ENCODE measurements around the gene CCDC188. TPM values are rescaled to one million over a fixed set of nuclear protein-coding genes. Genes with fewer than 3 reads are reported as not detected.

CCDC188 gene
- total and polyA plus RNA-seq, 2 of the 8 experiments (the other 6 are each of a cell fraction or from before 2014, with no cell fraction given) = not detected

DNA sequence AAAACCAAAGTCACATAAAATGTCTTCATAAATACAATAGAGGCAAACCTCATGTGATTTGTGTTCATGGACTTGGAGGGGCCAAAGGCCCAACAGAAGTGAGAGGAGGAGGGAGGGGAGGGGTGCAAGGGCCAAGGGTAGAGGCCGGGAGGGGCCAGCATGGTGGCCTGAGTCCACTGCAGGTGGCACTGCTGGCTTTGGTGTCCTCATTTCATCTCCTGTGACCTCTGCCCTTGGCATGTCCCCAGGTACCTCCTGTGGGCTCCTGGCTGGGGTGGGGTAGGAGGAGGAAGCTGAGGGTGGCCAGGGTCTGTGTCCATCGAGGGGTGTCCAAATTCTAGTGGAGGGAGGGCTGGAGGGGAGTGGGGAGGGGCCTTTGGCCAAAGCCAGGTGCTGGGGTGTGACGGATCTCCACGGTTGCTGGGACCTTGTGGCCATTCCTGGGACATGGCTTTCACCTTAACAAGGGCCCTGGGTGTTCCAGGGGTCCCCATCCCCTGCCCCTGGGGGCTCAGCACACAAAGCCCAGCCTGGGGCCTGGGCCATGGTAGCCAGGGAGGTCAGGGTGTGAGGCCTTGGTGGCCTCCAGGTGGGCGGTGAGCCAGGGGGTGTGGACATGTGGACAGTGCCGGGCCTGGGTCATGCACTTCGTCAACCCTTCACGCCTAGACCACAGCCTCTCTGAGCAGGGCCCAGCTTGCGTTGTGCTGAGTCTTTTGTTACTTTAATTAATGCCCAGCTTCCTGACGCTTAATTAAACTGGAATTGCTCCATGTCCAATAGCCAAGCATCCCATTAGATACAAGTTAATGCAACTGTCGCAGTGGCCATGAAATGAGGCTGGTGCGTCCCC lies 20.7 kb upstream of the CCDC188 start:
- no peaks in the 10 kb centered on the region for H3K36me3 ChIP-seq (ENCODE audit: control insufficient read depth in 2 of 4, insufficient read depth in 4 of 4, low read length in 3 of 4)
- no peak overlapping the region for H2BK20ac ChIP-seq (ENCODE audit: low read length)
- no peak overlapping the region for H2AFZ ChIP-seq (ENCODE audit: low read length)
- H3K79me1 ChIP-seq (ENCODE audit: low read depth, low read length) = no peaks in the 10 kb centered on the region
- no peak overlapping the region for H3K4ac ChIP-seq (replicated peaks; ENCODE audit: insufficient read length, low read depth, low read length)
- H4K8ac ChIP-seq (ENCODE audit: extremely low read depth, insufficient read depth, low read length) = no peak overlapping the region
- H3K27ac ChIP-seq (ENCODE audit: low read depth, low read length) = no peak overlapping the region
- 89% methylated on average over 10 of the region's 12 CpGs; no CpG with 5 or more reads in 1 of the 2 experiments for WGBS, 2 experiments (ENCODE audit: extremely low coverage in 1 of 2, insufficient coverage in 1 of 2, insufficient read length in 1 of 2, insufficient replicate concordance in 2 of 2, low coverage in 1 of 2, low lambda C conversion rate in 2 of 2, missing lambda C conversion rate in 1 of 2)
- H2BK12ac ChIP-seq (ENCODE audit: low read depth, low read length) = no peak overlapping the region
- no peak overlapping the region for H2BK120ac ChIP-seq (replicated peaks; ENCODE audit: low read depth, low read length)
- no peak overlapping the region for H3K56ac ChIP-seq (replicated peaks; ENCODE audit: insufficient read length, low read depth, low read length)
- H3K23me2 ChIP-seq (ENCODE audit: low read depth, low read length) = no peaks in the 10 kb centered on the region
- H3K9me3 ChIP-seq (ENCODE audit: insufficient read depth in 2 of 2, low read depth in 1 of 2, low read length in 1 of 2) = no peaks in the 10 kb centered on the region
- H3K23ac ChIP-seq (ENCODE audit: insufficient read length) = no peak overlapping the region
- FAIRE-seq (no peak), DNase-seq (ENCODE audit: low read depth in 1 of 2, low spot score in 2 of 2) (no peak)
- H4K20me1 ChIP-seq (replicated peaks in 1 of 2; ENCODE audit: control insufficient read depth in 1 of 2, insufficient read depth in 2 of 2, low read length in 2 of 2) = no peaks in the 10 kb centered on the region
- ChIA-PET POLR2A (ENCODE audit: partially characterized antibody) (interaction anchor here (1.4 kb wide), 1 partner anchor 54 kb away, joined by 3 read pairs; the partner anchor contains the start of gene TRMT2A), CTCF (ENCODE audit: partially characterized antibody) (interaction anchor here (0.6 to 3.4 kb wide), 16 partner anchors 10 to 645 kb away, joined by 3 to 14 read pairs (median 3); no protein-coding TSS in a partner anchor)
- no peak overlapping the region for H3K14ac ChIP-seq (ENCODE audit: insufficient read length)
- H2AK5ac ChIP-seq (ENCODE audit: low read depth, low read length) = no peak overlapping the region
- H3K27me3 ChIP-seq (replicated peaks in 1 of 4; ENCODE audit: control insufficient read depth in 3 of 4, extremely low read depth in 1 of 4, insufficient read depth in 3 of 4, low read length in 3 of 4) = no peaks in the 10 kb centered on the region
- no peak overlapping the region for H3K4me2 ChIP-seq (ENCODE audit: insufficient read depth in 1 of 2, low read depth in 2 of 2, low read length in 2 of 2)
- H3K4me1 ChIP-seq (replicated peaks in 1 of 4; ENCODE audit: control insufficient read depth in 3 of 4, insufficient read depth in 4 of 4, low read length in 3 of 4) = peaks cover 0 to 8% (median 0%) of the 10 kb centered on the region in 4 experiments; a peak in 2 of 7 replicates
- no peak overlapping the region for H3K4me3 ChIP-seq (ENCODE audit: extremely low read depth in 1 of 4, insufficient read depth in 2 of 4, low read depth in 3 of 4, low read length in 4 of 4)
- H2BK15ac ChIP-seq (ENCODE audit: low read length) = no peak overlapping the region
- no peak overlapping the region for H3K18ac ChIP-seq (ENCODE audit: extremely low read depth, low read length)
- no peaks in the 10 kb centered on the region for H3K79me2 ChIP-seq (ENCODE audit: control insufficient read depth in 1 of 2, insufficient read depth in 2 of 2, low read length in 2 of 2)
- H4K5ac ChIP-seq (ENCODE audit: insufficient read length, low read depth, low read length) = no peak overlapping the region
- H4K91ac ChIP-seq (replicated peaks; ENCODE audit: insufficient read length, low read length) = no peak overlapping the region
- H2BK5ac ChIP-seq (ENCODE audit: low read depth, low read length) = no peak overlapping the region
- H3K9ac ChIP-seq (replicated peaks in 1 of 4; ENCODE audit: extremely low read depth in 1 of 4, low read depth in 3 of 4, low read length in 3 of 4) = no peak overlapping the region
- TF ChIP-seq MAFK (IDR thresholded peaks at IDR 0.05; ENCODE audit: low read depth, low read length) (no peak), SRF (IDR thresholded peaks at IDR 0.05; ENCODE audit: low read depth, low read length) (no peak), RXRA (IDR thresholded peaks at IDR 0.05; ENCODE audit: insufficient read depth, low read depth, low read length) (no peak), EZH2 (IDR thresholded peaks at IDR 0.05; ENCODE audit: low read depth, low read length, severe bottlenecking) (no peak), JUND (IDR thresholded peaks at IDR 0.05; ENCODE audit: low read length) (no peak), CREB1 (IDR thresholded peaks at IDR 0.05) (no peak), TAF7 (optimal IDR thresholded peaks at IDR 0.05; ENCODE audit: borderline replicate concordance, low read depth, low read length) (no peak), NANOG (IDR thresholded peaks at IDR 0.05; ENCODE audit: insufficient read depth, low read depth, low read length, poor library complexity, severe bottlenecking) (no peak), SIRT6 (IDR thresholded peaks at IDR 0.05; ENCODE audit: low read length) (no peak), TEAD4 (IDR thresholded peaks at IDR 0.05; ENCODE audit: low read depth, low read length) (no peak)
- TF ChIP-seq, protein P1, sequence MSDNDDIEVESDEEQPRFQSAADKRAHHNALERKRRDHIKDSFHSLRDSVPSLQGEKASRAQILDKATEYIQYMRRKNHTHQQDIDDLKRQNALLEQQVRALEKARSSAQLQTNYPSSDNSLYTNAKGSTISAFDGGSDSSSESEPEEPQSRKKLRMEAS (IDR thresholded peaks at IDR 0.05) = no peak
- TF ChIP-seq, protein P2, sequence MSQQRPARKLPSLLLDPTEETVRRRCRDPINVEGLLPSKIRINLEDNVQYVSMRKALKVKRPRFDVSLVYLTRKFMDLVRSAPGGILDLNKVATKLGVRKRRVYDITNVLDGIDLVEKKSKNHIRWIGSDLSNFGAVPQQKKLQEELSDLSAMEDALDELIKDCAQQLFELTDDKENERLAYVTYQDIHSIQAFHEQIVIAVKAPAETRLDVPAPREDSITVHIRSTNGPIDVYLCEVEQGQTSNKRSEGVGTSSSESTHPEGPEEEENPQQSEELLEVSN (IDR thresholded peaks at IDR 0.05) = no peak
